ENCODE measurements around the gene UFL1. TPM values are rescaled to one million over a fixed set of nuclear protein-coding genes. Genes with fewer than 3 reads are reported as not detected.

UFL1 gene
- total RNA-seq, 1 experiment from 2014 or later, result 12.7 TPM

DNA sequence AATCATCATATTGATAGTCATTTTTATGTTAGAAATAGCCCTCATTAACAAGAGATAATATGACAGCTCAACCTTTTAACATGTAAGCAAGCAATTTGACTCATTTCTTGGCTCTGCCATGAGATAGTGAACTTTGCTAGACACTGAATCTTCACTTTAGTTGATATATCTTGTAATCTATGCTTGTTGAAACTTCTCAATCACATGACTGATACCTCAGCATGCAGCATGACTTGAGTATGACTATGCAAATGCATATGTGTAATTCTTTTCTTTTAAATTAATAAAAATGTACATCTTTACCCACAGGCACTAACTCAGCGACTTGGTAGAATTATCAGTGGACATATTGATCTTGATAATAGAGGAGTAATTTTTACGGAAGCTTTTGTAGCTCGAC is 6.6 kb downstream of the UFL1 start:
- Histone ChIP-seq H3K23me2 (ENCODE audit: insufficient read length, low read depth, low read length, poor library complexity, severe bottlenecking) (no peaks in the 10 kb centered on the region), H4K8ac (replicated peaks; ENCODE audit: insufficient read length, low read depth, low read length) (no peak overlapping the region), H2BK120ac (ENCODE audit: low read depth, low read length, poor library complexity, severe bottlenecking) (no peak overlapping the region), H3K27ac (ENCODE audit: insufficient read length, low read depth, low read length) (no peak overlapping the region), H3K27me3 (ENCODE audit: insufficient read depth, low read length) (no peaks in the 10 kb centered on the region), H2BK20ac (ENCODE audit: low read depth, low read length, poor library complexity, severe bottlenecking) (no peak overlapping the region), H3K56ac (ENCODE audit: insufficient read length, low read depth, low read length) (no peak overlapping the region), H3T11ph (ENCODE audit: low read length) (no peak overlapping the region), H3K4me2 (ENCODE audit: insufficient read depth, insufficient read length, low read length) (no peak overlapping the region), H2AFZ (ENCODE audit: low read length) (no peak overlapping the region), H4K20me1 (ENCODE audit: control insufficient read depth, insufficient read depth, insufficient read length) (no peaks in the 10 kb centered on the region), H3K18ac (ENCODE audit: insufficient read length, low read depth, low read length) (no peak overlapping the region), H3K14ac (ENCODE audit: insufficient read depth, low read length) (no peak overlapping the region), H3K4ac (ENCODE audit: low read depth, low read length) (no peak overlapping the region), H3K23ac (ENCODE audit: insufficient read length, low read depth, low read length) (no peak overlapping the region), H3K9ac (ENCODE audit: extremely low read depth, insufficient read length, low read length) (no peak overlapping the region), H3K4me1 (ENCODE audit: insufficient read depth, low read length) (no peaks in the 10 kb centered on the region), H3K79me1 (ENCODE audit: insufficient read depth, low read depth, low read length, poor library complexity, severe bottlenecking) (no peaks in the 10 kb centered on the region), H2BK5ac (ENCODE audit: insufficient read length, low read length) (no peak overlapping the region), H3K9me3 (ENCODE audit: control insufficient read depth, low read depth, low read length) (no peaks in the 10 kb centered on the region), H2BK12ac (ENCODE audit: insufficient read length, low read depth, low read length) (no peak overlapping the region), H2AK5ac (ENCODE audit: insufficient read length, low read length) (no peak overlapping the region), H4K5ac (ENCODE audit: insufficient read length, low read depth, low read length) (no peak overlapping the region), H2BK15ac (ENCODE audit: low read depth, low read length) (no peak overlapping the region), H4K91ac (ENCODE audit: insufficient read length, low read depth, low read length) (no peak overlapping the region), H3K79me2 (ENCODE audit: insufficient read depth, low read length) (no peaks in the 10 kb centered on the region)
- no CpG with 5 or more reads among the region's 3 CpGs for WGBS (ENCODE audit: extremely low coverage, insufficient read length, low lambda C conversion rate)
- no peak for TF ChIP-seq CTCF (conservative IDR thresholded peaks at IDR 0.05)
- Mint-ChIP-seq H3K4me1 (peaks cover 0 to 3% of the 10 kb centered on the region in 2 experiments; a peak in 2 of 4 replicates), H3K36me3 (ENCODE audit: insufficient read depth in 1 of 3, low read depth in 3 of 3) (peaks cover 26 to 66% (median 55%) of the 10 kb centered on the region in 3 experiments; a peak in 6 of 7 replicates), H3K4me3 (no peak overlapping the region), H3K27me3 (ENCODE audit: low read depth) (no peaks in the 10 kb centered on the region), H3K27ac (no peak overlapping the region), H3K9me3 (no peaks in the 10 kb centered on the region)
- DNase-seq, result no peak
